Testis (tissue), 3 donors: ENCODE measurements around the gene INSR. TPM values are rescaled to one million over a fixed set of nuclear protein-coding genes. Genes with fewer than 3 reads are reported as not detected.
A peak's percentile ranks its signal among the peaks of the same experiment; 100 is the strongest.

Experiments used
- DNase-seq: peaks from one replicate; pipeline ENCODE4 v3.0.0-alpha.2; 2019
- H3K27ac ChIP-seq, 2 donors: fragments of 200-600 bp; sonication (generic); one replicate each; pipeline ENCODE4 v1.5.1; 2019
- H3K27me3 ChIP-seq: fragments of 200-600 bp; sonication (generic); one replicate; pipeline ENCODE4 v1.5.1; 2019
- H3K36me3 ChIP-seq: fragments of 200-600 bp; sonication (generic); one replicate; pipeline ENCODE4 v1.5.1; 2017; ENCODE audit warnings: low read depth; ENCODE audit errors: missing control alignments
- H3K4me1 ChIP-seq: fragments of 200-600 bp; sonication (generic); one replicate; pipeline ENCODE4 v1.5.1; 2019
- H3K4me3 ChIP-seq, 2 donors: fragments of 200-600 bp; sonication (generic); one replicate each; pipeline ENCODE4 v1.5.1; 2017 to 2019
- H3K9me3 ChIP-seq: fragments of 200-600 bp; sonication (generic); one replicate; pipeline ENCODE4 v1.5.1; 2017
- CTCF ChIP-seq, 3 experiments: fragments of 450-650 bp in 2 of 3; fragments of 200-600 bp in 1 of 3; sonication (generic) in 1 of 3; IDR thresholded peaks; one replicate each; pipeline ENCODE4 v1.5.1; 2016 to 2019; ENCODE audit warnings: antibody characterized with exemption in 3 of 3, mild to moderate bottlenecking in 2 of 3, moderate library complexity in 1 of 3
- POLR2A ChIP-seq: fragments of 450-650 bp; IDR thresholded peaks from one replicate; pipeline ENCODE4 v1.6.1; 2017; ENCODE audit warnings: antibody characterized with exemption, mild to moderate bottlenecking, moderate library complexity
- WGBS, 2 donors: methylation state at CpG; one replicate each; pipeline ENCODE4 v1.1.5; 2018; 5-methylcytosine and 5-hydroxymethylcytosine counted together
- intact Hi-C: fragments of 100-400 bp; cut with DNase I; formaldehyde crosslinking; loops from one replicate; pipeline ENCODE4 v1.15.1; 2023; ENCODE audit warnings: low total_unique reads
- polyA plus RNA-seq: library from polyadenylated mRNA; stranded (reverse); fragments of 350-450 nt; fragmentation: Illumina TruSeq; extraction: RNeasy Lipid Tissue Mini Kit (QIAGEN cat#74804); gene quantifications from one replicate; pipeline ENCODE4 v1.2.3, GENCODE V29; 2014; ENCODE audit warnings: low read depth, low replicate concordance; ENCODE audit not compliant: insufficient read depth
- total RNA-seq, 2 donors: library from RNA; depleted of rRNA; stranded (reverse); fragments of >200 nt; gene quantifications; one replicate each; pipeline ENCODE4 v1.2.3, GENCODE V29; 2016

The INSR gene
- total and polyA plus RNA-seq, 3 donors from 2014 or later: 9.3 to 96.5 (median 85.1) TPM

DNA sequence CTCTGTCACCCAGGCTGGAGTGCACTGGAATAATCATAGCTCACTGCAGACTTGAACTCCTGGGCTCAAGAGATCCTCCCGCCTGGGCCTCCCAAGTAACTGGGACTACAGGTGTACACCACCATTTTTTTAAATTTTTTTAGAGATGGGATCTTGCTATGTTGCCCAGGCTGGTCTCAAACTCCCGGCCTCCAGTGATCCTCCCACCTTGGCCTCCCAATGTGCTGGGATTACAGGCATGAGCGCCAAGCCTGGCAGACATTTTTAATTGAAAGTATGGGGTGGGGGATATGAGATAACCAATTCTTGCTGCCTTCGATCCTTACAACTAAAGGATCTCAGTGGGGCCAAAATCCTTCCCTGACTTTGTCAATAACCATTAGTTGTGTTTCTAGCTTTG is 132.9 kb downstream of the INSR start:
- no peak overlapping the region for H3K4me3 ChIP-seq
- no peaks in the 10 kb centered on the region for H3K9me3 ChIP-seq
- H3K27ac ChIP-seq: no peak overlapping the region
- DNase-seq: no peak
- 93 to 97% methylated on average over 4 of the region's 4 CpGs for WGBS, 2 donors
- no peaks in the 10 kb centered on the region for H3K27me3 ChIP-seq
- TF ChIP-seq CTCF (IDR thresholded peaks at IDR 0.05): no peak
- no peak for TF ChIP-seq POLR2A
- no peaks in the 10 kb centered on the region for H3K36me3 ChIP-seq
- no peaks in the 10 kb centered on the region for H3K4me1 ChIP-seq
- intact Hi-C loops: no loop called here

DNA sequence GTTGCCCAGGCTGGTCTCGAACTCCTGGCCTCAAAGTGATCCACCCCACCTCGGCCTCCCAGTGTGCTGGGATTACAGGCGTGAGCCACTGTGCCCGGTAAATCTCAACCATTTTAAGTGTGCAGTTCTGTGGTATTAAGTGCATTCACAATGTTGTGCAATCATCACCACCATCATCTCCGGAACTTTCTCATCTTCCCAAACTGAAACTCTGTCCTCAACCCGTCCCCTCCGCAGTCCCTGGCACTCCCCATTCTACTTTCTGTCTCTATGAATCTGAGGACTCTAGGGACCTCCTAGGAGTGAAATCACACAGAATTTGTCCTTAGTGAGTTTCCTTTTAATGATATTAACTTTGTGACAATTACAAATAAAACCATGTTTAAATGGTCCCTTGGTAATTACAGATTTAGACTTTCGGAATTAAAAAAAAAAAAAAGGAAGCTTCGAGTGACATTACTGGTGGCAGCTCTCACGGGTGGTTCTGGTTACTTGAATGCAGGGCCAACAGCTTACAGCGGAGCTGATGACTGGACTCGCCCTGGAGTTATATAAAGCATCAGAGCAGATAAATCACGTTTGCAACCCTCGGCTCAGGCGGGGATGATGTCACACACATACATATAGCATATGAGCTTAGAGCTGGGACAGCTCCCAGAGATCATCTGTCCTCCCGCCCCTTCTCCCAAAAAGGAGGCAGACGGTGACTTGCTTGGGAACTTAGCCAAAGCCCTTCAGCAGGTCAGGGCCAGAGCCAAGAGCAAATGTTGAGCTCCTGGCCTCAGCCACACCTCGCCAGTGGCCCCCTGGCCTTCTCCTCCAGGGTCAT is 134.9 kb downstream of the INSR start:
- Histone ChIP-seq H3K4me1 (no peaks in the 10 kb centered on the region), H3K27ac (peak overlapping the region in 1 of 2 donors; percentile 41), H3K27me3 (no peaks in the 10 kb centered on the region), H3K4me3 (no peak overlapping the region), H3K9me3 (no peaks in the 10 kb centered on the region), H3K36me3 (no peaks in the 10 kb centered on the region)
- 71% methylated on average over 18 of the region's 18 CpGs for WGBS, 2 donors
- intact Hi-C loops: no loop called here
- no peak for TF ChIP-seq POLR2A
- TF ChIP-seq CTCF (IDR thresholded peaks at IDR 0.05): no peak
- DNase-seq: peak; percentile 40

DNA sequence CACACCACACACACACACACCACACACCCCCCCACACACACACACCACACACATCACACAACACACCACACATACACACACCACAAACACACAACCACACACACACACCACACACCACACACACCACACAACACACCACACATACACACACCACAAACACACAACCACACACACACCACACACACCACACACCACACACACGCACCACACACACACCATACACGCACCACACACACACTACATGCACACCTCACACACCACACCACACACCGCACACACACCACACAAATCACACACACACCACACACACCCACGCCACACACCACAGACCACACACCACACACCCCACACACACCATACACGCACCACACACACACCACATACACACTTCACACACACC is 141.2 kb downstream of the INSR start:
- Histone ChIP-seq H3K9me3 (no peaks in the 10 kb centered on the region), H3K4me3 (no peak overlapping the region), H3K27ac (peak overlapping the region in 1 of 2 donors; percentile 19), H3K4me1 (no peaks in the 10 kb centered on the region), H3K27me3 (no peaks in the 10 kb centered on the region), H3K36me3 (no peaks in the 10 kb centered on the region)
- intact Hi-C loops: loop anchor here (5.0 kb wide), 1 partner anchor 184 kb away; no protein-coding TSS in a partner anchor
- no peak for DNase-seq
- WGBS, 2 donors: 49 to 61% methylated on average over 5 of the region's 5 CpGs
- no peak for TF ChIP-seq POLR2A
- no peak for TF ChIP-seq CTCF (IDR thresholded peaks at IDR 0.05)

GRCh38 chr19:7152568-7152967 is 141.6 kb downstream of the INSR start:
- Histone ChIP-seq H3K4me3 (no peak overlapping the region), H3K4me1 (no peaks in the 10 kb centered on the region), H3K27ac (peak overlapping the region; percentile 2 to 31), H3K27me3 (no peaks in the 10 kb centered on the region), H3K36me3 (no peaks in the 10 kb centered on the region), H3K9me3 (no peaks in the 10 kb centered on the region)
- DNase-seq: peak; percentile 32
- intact Hi-C loops: loop anchor here (5.0 kb wide), 1 partner anchor 185 kb away; no protein-coding TSS in a partner anchor
- TF ChIP-seq POLR2A: no peak
- no peak for TF ChIP-seq CTCF (IDR thresholded peaks at IDR 0.05)
- 19 to 42% methylated on average over 13 of the region's 13 CpGs for WGBS, 2 donors
